ENCODE results near the gene AP2B1.

DNA sequence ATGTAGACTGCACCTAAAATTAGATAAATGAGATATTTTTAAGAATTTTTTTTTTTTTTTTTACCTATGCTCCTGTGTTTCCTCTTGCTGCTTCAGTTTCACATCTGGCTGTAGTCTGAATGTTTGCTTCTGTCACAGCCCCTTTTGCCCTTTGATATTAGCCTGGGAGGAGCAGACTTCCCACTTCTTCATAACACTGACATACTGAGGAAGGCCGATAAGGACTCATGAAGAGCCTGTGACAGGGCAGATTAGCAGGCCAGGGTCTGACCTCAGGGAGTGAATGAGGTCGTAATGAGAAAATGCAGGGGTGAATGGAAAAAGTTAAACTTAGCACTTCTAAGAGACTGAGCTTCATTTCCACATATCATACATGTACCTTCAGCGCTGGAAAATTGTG lies 26.4 kb upstream of the AP2B1 start, which contains the start of gene SLFN14:
- TF ChIP-seq, protein P1, sequence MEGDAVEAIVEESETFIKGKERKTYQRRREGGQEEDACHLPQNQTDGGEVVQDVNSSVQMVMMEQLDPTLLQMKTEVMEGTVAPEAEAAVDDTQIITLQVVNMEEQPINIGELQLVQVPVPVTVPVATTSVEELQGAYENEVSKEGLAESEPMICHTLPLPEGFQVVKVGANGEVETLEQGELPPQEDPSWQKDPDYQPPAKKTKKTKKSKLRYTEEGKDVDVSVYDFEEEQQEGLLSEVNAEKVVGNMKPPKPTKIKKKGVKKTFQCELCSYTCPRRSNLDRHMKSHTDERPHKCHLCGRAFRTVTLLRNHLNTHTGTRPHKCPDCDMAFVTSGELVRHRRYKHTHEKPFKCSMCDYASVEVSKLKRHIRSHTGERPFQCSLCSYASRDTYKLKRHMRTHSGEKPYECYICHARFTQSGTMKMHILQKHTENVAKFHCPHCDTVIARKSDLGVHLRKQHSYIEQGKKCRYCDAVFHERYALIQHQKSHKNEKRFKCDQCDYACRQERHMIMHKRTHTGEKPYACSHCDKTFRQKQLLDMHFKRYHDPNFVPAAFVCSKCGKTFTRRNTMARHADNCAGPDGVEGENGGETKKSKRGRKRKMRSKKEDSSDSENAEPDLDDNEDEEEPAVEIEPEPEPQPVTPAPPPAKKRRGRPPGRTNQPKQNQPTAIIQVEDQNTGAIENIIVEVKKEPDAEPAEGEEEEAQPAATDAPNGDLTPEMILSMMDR (IDR thresholded peaks at IDR 0.05; ENCODE audit: low read depth, low read length): no peak
- no peak for TF ChIP-seq EZH2phosphoT487 (IDR thresholded peaks at IDR 0.05; ENCODE audit: low read depth)

Measured in OCI-LY3 (cell line).